ENCODE data around the gene LSM4. TPM values are rescaled to one million over a fixed set of nuclear protein-coding genes. Genes with fewer than 3 reads are reported as not detected.
A peak's percentile ranks its signal among the peaks of the same experiment; 100 is the strongest.
"Not testable (repeated sequence)": the region's sequence is repeated elsewhere in the genome, so short reads cannot be mapped to it uniquely, and the experiment has no call there.

Gene LSM4
- total RNA-seq, 2 experiments from 2014 or later = 156 to 181 TPM

GRCh38 chr19:18351544-18351943, 28.7 kb upstream of the LSM4 start:
- Mint-ChIP-seq H3K27ac (no peak overlapping the region), H3K27me3 (no peaks in the 10 kb centered on the region), H3K4me3 (no peak overlapping the region), H3K36me3 (ENCODE audit: low read depth) (peaks cover 9% of the 10 kb centered on the region), H3K9me3 (no peaks in the 10 kb centered on the region), H3K4me1 (peaks cover 1% of the 10 kb centered on the region)
- CTCF ChIA-PET = interaction anchor here (0.9 kb wide), 1 partner anchor 73 kb away, joined by 4 read pairs; no protein-coding TSS in a partner anchor
- no peak for DNase-seq
- POLR2A ChIA-PET = no interaction called here

DNA sequence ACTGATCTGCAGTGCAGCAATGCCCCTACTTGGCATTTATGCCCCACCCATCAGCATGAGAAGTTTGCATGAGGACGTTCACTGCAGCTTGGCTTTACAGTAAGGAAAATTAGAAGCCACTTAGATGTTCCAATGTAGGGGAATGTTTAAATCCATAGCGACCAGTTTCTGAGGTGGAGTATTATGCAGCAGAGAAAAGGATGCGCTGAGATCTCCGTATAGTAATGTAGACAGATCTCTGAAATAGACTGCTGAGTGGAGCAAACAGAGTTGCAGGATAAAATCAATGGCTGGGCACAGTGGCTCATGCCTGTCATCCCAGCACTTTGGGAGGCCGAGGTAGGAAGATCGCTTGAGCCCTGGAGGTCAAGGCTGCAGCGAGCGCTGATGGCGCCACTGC, 27.6 kb upstream of the LSM4 start:
- Mint-ChIP-seq H3K4me1 (peaks cover 8% of the 10 kb centered on the region), H3K9me3 (no peaks in the 10 kb centered on the region), H3K4me3 (no peak overlapping the region), H3K27ac (no peak overlapping the region), H3K36me3 (ENCODE audit: low read depth) (peaks cover 5% of the 10 kb centered on the region), H3K27me3 (no peaks in the 10 kb centered on the region)
- no peak for DNase-seq
- ChIA-PET CTCF (interaction anchor here (0.7 to 1.0 kb wide), 4 partner anchors 9 to 72 kb away, joined by 3 to 9 read pairs (median 4); no protein-coding TSS in a partner anchor), POLR2A (no interaction called here)

DNA sequence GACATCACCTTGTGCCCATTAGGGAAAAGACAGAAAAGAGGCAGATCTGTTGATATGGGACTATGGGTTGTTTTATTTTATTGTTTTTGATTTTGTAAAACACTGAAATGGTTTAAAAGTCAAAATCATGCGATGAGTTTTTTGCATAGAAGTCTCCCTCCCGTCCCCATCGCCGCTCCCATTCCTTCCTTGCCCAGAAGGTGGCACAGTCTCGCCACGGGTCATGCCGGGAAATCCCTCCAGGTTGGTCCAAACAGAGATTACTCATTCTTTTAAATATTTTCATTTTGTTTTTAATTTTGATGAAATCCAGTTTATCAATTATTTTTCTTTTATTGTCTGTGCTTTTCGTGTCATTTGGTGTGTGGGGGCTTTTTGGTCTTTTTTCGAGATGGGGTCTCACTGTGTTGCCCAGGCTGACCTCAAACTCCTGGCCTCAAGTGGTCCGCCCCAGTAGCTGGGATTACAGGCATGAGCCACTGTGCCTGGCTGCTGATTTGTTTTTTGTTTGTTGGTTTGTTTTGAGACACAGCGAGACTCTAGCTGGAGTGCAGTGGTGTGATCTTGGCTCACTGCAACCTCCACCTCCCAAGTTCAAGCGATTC, 26.8 kb upstream of the LSM4 start:
- Mint-ChIP-seq H3K27me3 (no peaks in the 10 kb centered on the region), H3K9me3 (no peaks in the 10 kb centered on the region), H3K27ac (no peak overlapping the region), H3K4me1 (peaks cover 8% of the 10 kb centered on the region), H3K36me3 (ENCODE audit: low read depth) (peaks cover 7% of the 10 kb centered on the region), H3K4me3 (no peak overlapping the region)
- DNase-seq = peak; percentile 32
- ChIA-PET CTCF (interaction anchor here (0.7 to 1.3 kb wide), 3 partner anchors 10 to 70 kb away, joined by 3 to 9 read pairs (median 3); no protein-coding TSS in a partner anchor), POLR2A (interaction anchor here (0.6 kb wide), 2 partner anchors 71 to 80 kb away, joined by 3 to 6 read pairs; no protein-coding TSS in a partner anchor)

GRCh38 chr19:18348818-18349339, 26.0 kb upstream of the LSM4 start:
- POLR2A ChIA-PET = interaction anchor here (0.6 kb wide), 1 partner anchor 79 kb away, joined by 6 read pairs; no protein-coding TSS in a partner anchor

GRCh38 chr19:18348171-18348570, 25.3 kb upstream of the LSM4 start:
- Mint-ChIP-seq H3K4me1 (peaks cover 8% of the 10 kb centered on the region), H3K9me3 (no peaks in the 10 kb centered on the region), H3K4me3 (no peak overlapping the region), H3K27ac (no peak overlapping the region), H3K36me3 (ENCODE audit: low read depth) (peaks cover 10% of the 10 kb centered on the region), H3K27me3 (no peaks in the 10 kb centered on the region)
- CTCF ChIA-PET = no interaction called here
- POLR2A ChIA-PET = no interaction called here
- no peak for DNase-seq

More at GRCh38 chr19:18348818-18349339, 26.0 kb upstream of the LSM4 start:
- not testable (repeated sequence) for DNase-seq; H3K27me3 Mint-ChIP-seq; H3K27ac Mint-ChIP-seq; H3K4me3 Mint-ChIP-seq; H3K9me3 Mint-ChIP-seq; H3K4me1 Mint-ChIP-seq; H3K36me3 Mint-ChIP-seq (ENCODE audit: low read depth)
- CTCF ChIA-PET = interaction anchor here (1.3 kb wide), 1 partner anchor 69 kb away, joined by 3 read pairs; no protein-coding TSS in a partner anchor

GRCh38 chr19:18346091-18346490, 23.2 kb upstream of the LSM4 start:
- no peak for DNase-seq
- H3K27ac Mint-ChIP-seq = no peak overlapping the region
- H3K9me3 Mint-ChIP-seq = no peaks in the 10 kb centered on the region
- no peak overlapping the region for H3K4me3 Mint-ChIP-seq
- ChIA-PET POLR2A (no interaction called here), CTCF (interaction anchor here (1.6 kb wide), 1 partner anchor 14 kb away, joined by 6 read pairs; no protein-coding TSS in a partner anchor)
- peaks cover 12% of the 10 kb centered on the region for H3K36me3 Mint-ChIP-seq (ENCODE audit: low read depth)
- no peaks in the 10 kb centered on the region for H3K27me3 Mint-ChIP-seq
- peaks cover 20% of the 10 kb centered on the region for H3K4me1 Mint-ChIP-seq

DNA sequence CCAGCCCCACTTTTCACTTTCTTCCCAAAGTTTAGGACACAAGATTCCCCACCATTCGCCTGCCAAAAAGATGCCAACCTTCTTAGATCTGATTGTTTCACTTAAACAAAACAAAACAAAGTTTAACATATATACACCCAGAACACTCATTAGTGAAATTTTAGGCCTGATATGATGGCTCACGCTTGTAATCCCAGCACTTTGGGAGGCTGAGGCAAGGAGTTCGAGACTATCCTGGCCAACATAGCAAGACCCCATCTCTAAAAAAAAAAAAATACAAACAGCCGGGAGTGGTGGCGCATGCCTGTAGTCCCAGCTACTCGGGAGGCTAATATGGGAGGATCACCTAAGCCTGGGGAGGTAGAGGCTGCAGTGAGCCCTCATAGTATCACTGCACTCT, 22.4 kb upstream of the LSM4 start:
- no peak overlapping the region for H3K4me3 Mint-ChIP-seq
- H3K4me1 Mint-ChIP-seq = peaks cover 20% of the 10 kb centered on the region
- no peaks in the 10 kb centered on the region for H3K9me3 Mint-ChIP-seq
- no peaks in the 10 kb centered on the region for H3K27me3 Mint-ChIP-seq
- H3K27ac Mint-ChIP-seq = no peak overlapping the region
- ChIA-PET POLR2A (no interaction called here), CTCF (no interaction called here)
- H3K36me3 Mint-ChIP-seq (ENCODE audit: low read depth) = peaks cover 9% of the 10 kb centered on the region
- no peak for DNase-seq

GRCh38 chr19:18344582-18344950, 21.7 kb upstream of the LSM4 start:
- POLR2A ChIA-PET = no interaction called here
- no peak for DNase-seq
- H3K4me3 Mint-ChIP-seq = no peak overlapping the region
- peaks cover 7% of the 10 kb centered on the region for H3K36me3 Mint-ChIP-seq (ENCODE audit: low read depth)
- no peaks in the 10 kb centered on the region for H3K9me3 Mint-ChIP-seq
- peaks cover 26% of the 10 kb centered on the region for H3K4me1 Mint-ChIP-seq
- CTCF ChIA-PET = interaction anchor here (0.6 kb wide), 1 partner anchor 449 kb away, joined by 6 read pairs; no protein-coding TSS in a partner anchor
- H3K27me3 Mint-ChIP-seq = no peaks in the 10 kb centered on the region
- H3K27ac Mint-ChIP-seq = no peak overlapping the region

- Mint-ChIP-seq H3K27ac (peak overlapping the region; percentile 20), H3K4me1 (peaks cover 29% of the 10 kb centered on the region), H3K4me3 (peak overlapping the region; percentile 82), H3K36me3 (ENCODE audit: low read depth) (peaks cover 7% of the 10 kb centered on the region), H3K9me3 (no peaks in the 10 kb centered on the region), H3K27me3 (no peaks in the 10 kb centered on the region)
- no peak for DNase-seq
- ChIA-PET CTCF (interaction anchor here (0.6 to 2.9 kb wide), 8 partner anchors 9 to 132 kb away, joined by 3 to 14 read pairs (median 4); partner anchors contain the start of gene SSBP4), POLR2A (interaction anchor here (0.6 kb wide), 1 partner anchor 63 kb away, joined by 5 read pairs; no protein-coding TSS in a partner anchor)
These were observed 19.3 kb upstream of the LSM4 start for GRCh38 chr19:18342090-18342632.

GRCh38 chr19:18340990-18341868, 18.4 kb upstream of the LSM4 start:
- H3K9me3 Mint-ChIP-seq = no peaks in the 10 kb centered on the region
- H3K27ac Mint-ChIP-seq = peak overlapping the region; percentile 81
- peaks cover 7% of the 10 kb centered on the region for H3K36me3 Mint-ChIP-seq (ENCODE audit: low read depth)
- peak overlapping the region; percentile 82 for H3K4me3 Mint-ChIP-seq
- peak; percentile 60 for DNase-seq
- POLR2A ChIA-PET = no interaction called here
- no peaks in the 10 kb centered on the region for H3K27me3 Mint-ChIP-seq
- H3K4me1 Mint-ChIP-seq = peaks cover 27% of the 10 kb centered on the region
- CTCF ChIA-PET = interaction anchor here (0.6 to 2.9 kb wide), 7 partner anchors 13 to 131 kb away, joined by 3 to 14 read pairs (median 4); partner anchors contain the start of gene SSBP4

DNA sequence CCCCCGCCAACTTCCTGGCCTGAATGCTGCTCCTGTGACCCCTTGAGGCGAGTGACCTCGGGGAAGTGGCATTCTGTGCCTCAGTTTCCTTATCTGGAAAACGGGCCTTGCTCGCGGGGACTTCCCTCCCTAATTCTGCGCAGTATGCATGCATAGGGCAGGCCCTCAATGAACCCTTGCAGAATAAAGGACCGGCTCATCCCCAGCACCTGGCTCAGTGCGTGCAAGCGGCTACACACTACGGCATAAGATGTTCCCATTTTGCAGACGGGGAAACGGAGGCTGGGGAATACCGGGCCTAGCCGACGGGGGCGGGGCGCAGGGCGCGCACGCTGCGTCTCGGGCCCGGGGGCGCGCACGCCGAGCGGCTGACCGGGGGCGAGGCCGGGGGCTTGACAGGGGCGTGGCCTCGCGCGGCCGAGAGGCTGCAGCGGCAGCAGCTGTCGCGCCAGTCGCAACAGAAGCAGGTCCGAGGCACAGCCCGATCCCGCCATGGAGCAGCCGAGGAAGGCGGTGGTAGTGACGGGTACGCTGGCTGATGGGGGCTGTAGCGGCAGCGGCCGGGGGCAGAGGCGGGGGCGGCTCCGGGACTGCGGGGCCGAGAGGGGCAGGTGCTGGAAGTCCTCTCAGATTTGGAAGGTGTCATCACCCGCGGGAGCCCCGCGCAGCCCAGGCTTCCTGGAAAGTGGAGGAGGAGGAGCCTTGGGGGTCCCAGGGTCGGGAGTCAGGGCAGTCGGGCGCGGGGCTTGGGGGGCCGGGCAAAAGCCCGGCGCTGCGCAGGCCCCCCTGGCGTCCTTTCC, 17.5 kb upstream of the LSM4 start, which contains the start of gene PGPEP1:
PGPEP1 (plus strand) TSS at position 409 of the 800 bp plus-strand sequence; CDS start at position 493, 84 bp downstream.
- peak; percentile 51 for DNase-seq
- Mint-ChIP-seq H3K4me3 (peak within 1 kb of the TSS; percentile 82), H3K4me1 (peaks cover 22% of the 10 kb centered on the region), H3K36me3 (ENCODE audit: low read depth) (peaks cover 7% of the 10 kb centered on the region), H3K27ac (peak within 1 kb of the TSS; percentile 81), H3K27me3 (no peaks in the 10 kb centered on the region), H3K9me3 (no peaks in the 10 kb centered on the region)
- CTCF ChIA-PET = interaction anchor here (1.9 to 3.1 kb wide), 4 partner anchors 12 to 62 kb away, joined by 7 to 25 read pairs (median 18); no protein-coding TSS in a partner anchor
- POLR2A ChIA-PET = no interaction called here
